Measurements from ENCODE around the gene ARSG.

ARSG gene

GRCh38 chr17:68433211-68433610, 141.9 kb downstream of the ARSG start:
- no peak for DNase-seq

- DNase-seq: no peak
These were observed 142.7 kb downstream of the ARSG start for GRCh38 chr17:68433911-68434508.

GRCh38 chr17:68435361-68435760, 144.1 kb downstream of the ARSG start:
- no peak for DNase-seq

- DNase-seq: peak; percentile 72
These were observed 144.9 kb downstream of the ARSG start for GRCh38 chr17:68435876-68436842.

- peak; percentile 54 for DNase-seq
These were observed 146.9 kb downstream of the ARSG start for GRCh38 chr17:68437979-68438822.

- no peak for DNase-seq
These were observed 148.5 kb downstream of the ARSG start for GRCh38 chr17:68439656-68440290.

- no peak for DNase-seq
These were observed 149.2 kb downstream of the ARSG start for GRCh38 chr17:68440526-68440925.

- peak; percentile 25 for DNase-seq
These were observed 149.9 kb downstream of the ARSG start for GRCh38 chr17:68441070-68441770.

GRCh38 chr17:68443972-68444464, 152.7 kb downstream of the ARSG start:
- no peak for DNase-seq

GRCh38 chr17:68445671-68446070, 154.4 kb downstream of the ARSG start:
- DNase-seq: no peak

GRCh38 chr17:68446626-68447041, 155.3 kb downstream of the ARSG start:
- no peak for DNase-seq

GRCh38 chr17:68449021-68449739, 157.9 kb downstream of the ARSG start:
- DNase-seq: no peak

- no peak for DNase-seq
These were observed 159.1 kb downstream of the ARSG start for GRCh38 chr17:68450391-68450790.

GRCh38 chr17:68450801-68451200, 159.5 kb downstream of the ARSG start:
- DNase-seq: no peak

GRCh38 chr17:68451670-68452354, 160.5 kb downstream of the ARSG start:
- no peak for DNase-seq

- DNase-seq: no peak
These were observed 161.5 kb downstream of the ARSG start for GRCh38 chr17:68452724-68453290.

GRCh38 chr17:68453991-68454665, 162.8 kb downstream of the ARSG start:
- DNase-seq: no peak

- DNase-seq: no peak
These were observed 164.6 kb downstream of the ARSG start for GRCh38 chr17:68455901-68456338.

- no peak for DNase-seq
These were observed 165.3 kb downstream of the ARSG start for GRCh38 chr17:68456339-68457167.
